ENCODE results near the gene PTPRR.
A peak's percentile ranks its signal among the peaks of the same experiment; 100 is the strongest.

The PTPRR gene

DNA sequence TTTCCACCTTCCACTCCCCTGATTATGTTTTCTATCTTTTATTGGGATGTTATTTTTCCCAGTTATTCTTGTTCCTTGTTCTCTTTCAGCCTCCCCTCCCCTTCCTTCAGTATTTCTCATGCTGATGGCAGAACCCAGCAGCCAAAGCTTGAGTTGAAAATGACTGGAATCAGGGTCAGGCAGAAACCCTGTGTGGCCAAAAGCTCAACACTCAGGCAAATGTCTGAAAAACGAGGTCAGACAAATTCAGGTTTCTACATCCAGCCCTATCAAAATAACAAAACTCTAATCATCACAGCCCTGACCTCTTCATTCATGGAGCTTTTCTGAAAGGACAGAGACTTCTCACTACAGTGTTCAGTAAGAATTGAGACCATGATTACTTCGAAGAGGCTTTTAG lies 134.6 kb downstream of the PTPRR start:
- no peak overlapping the region for H2AFZ ChIP-seq (ENCODE audit: insufficient read depth, low read length, poor library complexity)
- H3K79me1 ChIP-seq (ENCODE audit: low read length) = no peaks in the 10 kb centered on the region
- WGBS (ENCODE audit: extremely low coverage, insufficient coverage, insufficient read length) = no CpG with 5 or more reads among the region's 2 CpGs

DNA sequence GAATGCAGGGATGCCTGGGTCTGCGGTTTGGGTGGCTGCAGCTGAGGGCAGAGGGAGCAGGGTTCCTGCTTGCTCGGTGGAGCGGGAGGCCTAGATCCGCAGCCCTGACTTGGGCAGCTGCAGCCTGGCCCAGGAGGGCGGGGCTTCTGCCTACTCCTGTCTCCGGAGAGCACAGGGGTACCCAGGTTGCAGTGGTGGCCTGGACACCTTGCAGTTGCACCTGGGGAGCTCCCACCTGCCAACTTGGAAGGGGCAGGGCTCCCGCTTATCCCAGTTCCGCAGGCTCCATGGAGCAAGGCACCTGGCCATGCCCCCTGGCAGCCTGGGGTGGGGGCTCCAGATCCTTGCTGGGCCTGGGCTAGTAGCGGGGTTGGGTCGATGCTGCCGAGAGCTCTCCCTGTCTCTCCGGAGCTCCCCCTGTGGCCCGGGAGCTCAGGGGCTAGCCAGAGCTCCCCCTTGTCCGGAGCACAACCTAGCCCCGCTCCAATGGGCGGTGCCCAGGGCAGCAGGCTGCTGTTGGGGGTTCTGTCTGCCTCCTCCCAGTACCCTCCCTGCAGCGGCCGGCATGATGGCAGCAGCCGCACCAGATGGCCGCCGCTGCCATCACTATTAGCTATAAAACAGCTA lies 136.4 kb downstream of the PTPRR start:
- H2BK120ac ChIP-seq (ENCODE audit: insufficient read depth, low read length, poor library complexity) = no peak overlapping the region

More for the DNA sequence above, 134.6 kb downstream of the PTPRR start:
- Histone ChIP-seq H3K9ac (ENCODE audit: low read length) (no peak overlapping the region), H2BK5ac (ENCODE audit: low read depth, low read length, poor library complexity) (no peak overlapping the region), H3K27me3 (ENCODE audit: insufficient read depth, low read length) (no peaks in the 10 kb centered on the region), H2AK5ac (ENCODE audit: low read length) (no peak overlapping the region), H3K18ac (ENCODE audit: low read length) (no peak overlapping the region), H2BK120ac (ENCODE audit: insufficient read depth, low read length, poor library complexity) (no peak overlapping the region), H3K79me2 (ENCODE audit: control insufficient read depth, insufficient read depth, low read length, poor library complexity) (no peaks in the 10 kb centered on the region), H4K91ac (ENCODE audit: low read depth, low read length) (no peak overlapping the region), H3K4me3 (ENCODE audit: low read depth, low read length) (no peak overlapping the region), H4K8ac (ENCODE audit: low read depth, low read length) (no peak overlapping the region), H3K23ac (ENCODE audit: low read length) (no peak overlapping the region), H4K12ac (ENCODE audit: low read depth, low read length) (no peak overlapping the region), H3K4me2 (ENCODE audit: low read length) (no peak overlapping the region), H3K36me3 (ENCODE audit: control insufficient read depth in 1 of 2, insufficient read depth in 2 of 2, low read length in 2 of 2) (no peaks in the 10 kb centered on the region), H3K14ac (ENCODE audit: low read length) (no peak overlapping the region), H3K4me1 (ENCODE audit: control insufficient read depth in 1 of 2, insufficient read depth in 2 of 2, low read length in 2 of 2) (no peaks in the 10 kb centered on the region), H3K27ac (ENCODE audit: low read depth, low read length) (no peak overlapping the region), H3K4ac (ENCODE audit: low read depth, low read length) (no peak overlapping the region), H3K9me3 (ENCODE audit: insufficient read depth, low read depth, low read length) (peaks cover 4% of the 10 kb centered on the region), H2BK12ac (ENCODE audit: low read length) (no peak overlapping the region)
- DNase-seq = no peak

DNA sequence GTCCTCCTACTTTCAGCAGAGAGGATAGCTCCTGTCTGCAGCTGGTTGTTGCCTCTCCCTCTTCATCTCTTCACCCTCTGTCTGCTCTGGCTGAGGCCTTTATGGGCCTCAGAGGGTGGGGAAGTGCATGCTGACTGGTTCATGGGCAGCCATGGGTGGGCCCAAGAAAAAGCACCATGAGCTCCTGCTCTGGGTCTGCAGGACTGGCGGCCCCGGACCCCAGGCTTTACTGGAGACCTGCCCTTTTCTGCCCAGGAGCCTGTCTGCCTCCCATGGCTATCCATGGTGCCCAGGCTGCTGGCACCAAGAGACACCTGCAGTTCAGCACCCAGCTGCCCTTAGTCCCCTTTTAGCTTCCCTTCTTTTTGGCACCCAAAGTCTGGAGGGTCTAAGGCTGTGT lies 137.1 kb downstream of the PTPRR start:
- Histone ChIP-seq H3K4me3 (ENCODE audit: low read depth, low read length) (no peak overlapping the region), H2BK120ac (ENCODE audit: insufficient read depth, low read length, poor library complexity) (no peak overlapping the region), H2AFZ (ENCODE audit: insufficient read depth, low read length, poor library complexity) (no peak overlapping the region)

More for the DNA sequence above, 136.4 kb downstream of the PTPRR start:
- Histone ChIP-seq H3K79me2 (ENCODE audit: control insufficient read depth, insufficient read depth, low read length, poor library complexity) (no peaks in the 10 kb centered on the region), H2AK5ac (ENCODE audit: low read length) (no peak overlapping the region), H3K4me1 (ENCODE audit: control insufficient read depth in 1 of 2, insufficient read depth in 2 of 2, low read length in 2 of 2) (no peaks in the 10 kb centered on the region), H4K12ac (ENCODE audit: low read depth, low read length) (no peak overlapping the region), H3K4me3 (ENCODE audit: low read depth, low read length) (no peak overlapping the region), H4K8ac (ENCODE audit: low read depth, low read length) (no peak overlapping the region), H2AFZ (ENCODE audit: insufficient read depth, low read length, poor library complexity) (no peak overlapping the region), H3K4ac (ENCODE audit: low read depth, low read length) (no peak overlapping the region), H3K14ac (ENCODE audit: low read length) (no peak overlapping the region), H3K9ac (ENCODE audit: low read length) (no peak overlapping the region), H3K36me3 (ENCODE audit: control insufficient read depth in 1 of 2, insufficient read depth in 2 of 2, low read length in 2 of 2) (no peaks in the 10 kb centered on the region), H3K23ac (ENCODE audit: low read length) (no peak overlapping the region), H3K9me3 (ENCODE audit: insufficient read depth, low read depth, low read length) (peaks cover 4% of the 10 kb centered on the region), H2BK12ac (ENCODE audit: low read length) (no peak overlapping the region), H3K27ac (ENCODE audit: low read depth, low read length) (no peak overlapping the region), H3K18ac (ENCODE audit: low read length) (no peak overlapping the region), H3K27me3 (ENCODE audit: insufficient read depth, low read length) (no peaks in the 10 kb centered on the region), H4K91ac (ENCODE audit: low read depth, low read length) (no peak overlapping the region), H2BK5ac (ENCODE audit: low read depth, low read length, poor library complexity) (no peak overlapping the region), H3K79me1 (ENCODE audit: low read length) (no peaks in the 10 kb centered on the region), H3K4me2 (ENCODE audit: low read length) (no peak overlapping the region)
- WGBS (ENCODE audit: extremely low coverage, insufficient coverage, insufficient read length) = no CpG with 5 or more reads among the region's 21 CpGs
- DNase-seq = no peak

DNA sequence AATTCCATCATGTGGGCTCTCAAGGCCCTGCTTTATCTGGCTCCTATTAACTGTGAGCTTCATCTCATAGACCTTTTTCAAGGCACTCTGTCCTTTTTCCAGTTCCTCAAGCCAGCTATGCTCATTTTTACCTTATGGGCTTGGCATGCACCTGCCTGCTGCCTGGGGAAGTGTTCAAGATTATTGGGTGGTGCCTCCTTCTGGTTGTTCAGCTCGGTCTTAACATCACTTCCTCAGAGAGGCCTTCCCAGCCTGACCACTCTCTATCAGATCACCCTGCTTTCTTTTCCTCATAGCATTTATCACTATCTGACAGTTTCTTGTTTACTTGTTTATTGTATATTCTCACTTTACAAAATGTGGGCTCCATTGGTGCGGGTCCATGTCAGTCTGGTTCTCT lies 141.3 kb downstream of the PTPRR start:
- Histone ChIP-seq H2AFZ (ENCODE audit: insufficient read depth, low read length, poor library complexity) (no peak overlapping the region), H3K4me2 (ENCODE audit: low read length) (no peak overlapping the region), H3K79me2 (ENCODE audit: control insufficient read depth, insufficient read depth, low read length, poor library complexity) (no peaks in the 10 kb centered on the region), H3K36me3 (ENCODE audit: control insufficient read depth in 1 of 2, insufficient read depth in 2 of 2, low read length in 2 of 2) (no peaks in the 10 kb centered on the region), H3K4me3 (ENCODE audit: low read depth, low read length) (no peak overlapping the region), H2BK12ac (ENCODE audit: low read length) (no peak overlapping the region), H3K14ac (ENCODE audit: low read length) (no peak overlapping the region), H3K4me1 (ENCODE audit: control insufficient read depth in 1 of 2, insufficient read depth in 2 of 2, low read length in 2 of 2) (no peaks in the 10 kb centered on the region), H2BK5ac (ENCODE audit: low read depth, low read length, poor library complexity) (no peak overlapping the region), H3K9ac (ENCODE audit: low read length) (no peak overlapping the region), H2BK120ac (ENCODE audit: insufficient read depth, low read length, poor library complexity) (no peak overlapping the region), H3K23ac (ENCODE audit: low read length) (no peak overlapping the region), H3K9me3 (ENCODE audit: insufficient read depth, low read depth, low read length) (peaks cover 2% of the 10 kb centered on the region), H3K27me3 (ENCODE audit: insufficient read depth, low read length) (no peaks in the 10 kb centered on the region), H2AK5ac (ENCODE audit: low read length) (no peak overlapping the region), H4K91ac (ENCODE audit: low read depth, low read length) (peak overlapping the region; percentile 14), H3K27ac (ENCODE audit: low read depth, low read length) (no peak overlapping the region), H3K4ac (ENCODE audit: low read depth, low read length) (no peak overlapping the region), H3K79me1 (ENCODE audit: low read length) (peaks cover 1% of the 10 kb centered on the region), H4K12ac (ENCODE audit: low read depth, low read length) (no peak overlapping the region), H3K18ac (ENCODE audit: low read length) (no peak overlapping the region), H4K8ac (ENCODE audit: low read depth, low read length) (no peak overlapping the region)
- no peak for DNase-seq
- no CpG with 5 or more reads among the region's 2 CpGs for WGBS (ENCODE audit: extremely low coverage, insufficient coverage, insufficient read length)

More for the DNA sequence above, 137.1 kb downstream of the PTPRR start:
- DNase-seq = no peak
- Histone ChIP-seq H2BK12ac (ENCODE audit: low read length) (no peak overlapping the region), H3K79me2 (ENCODE audit: control insufficient read depth, insufficient read depth, low read length, poor library complexity) (no peaks in the 10 kb centered on the region), H3K18ac (ENCODE audit: low read length) (no peak overlapping the region), H3K27me3 (ENCODE audit: insufficient read depth, low read length) (no peaks in the 10 kb centered on the region), H2BK5ac (ENCODE audit: low read depth, low read length, poor library complexity) (no peak overlapping the region), H3K4me2 (ENCODE audit: low read length) (no peak overlapping the region), H4K12ac (ENCODE audit: low read depth, low read length) (no peak overlapping the region), H3K9ac (ENCODE audit: low read length) (no peak overlapping the region), H4K91ac (ENCODE audit: low read depth, low read length) (no peak overlapping the region), H3K4me1 (ENCODE audit: control insufficient read depth in 1 of 2, insufficient read depth in 2 of 2, low read length in 2 of 2) (no peaks in the 10 kb centered on the region), H3K9me3 (ENCODE audit: insufficient read depth, low read depth, low read length) (peaks cover 4% of the 10 kb centered on the region), H3K14ac (ENCODE audit: low read length) (no peak overlapping the region), H4K8ac (ENCODE audit: low read depth, low read length) (no peak overlapping the region), H3K27ac (ENCODE audit: low read depth, low read length) (no peak overlapping the region), H3K4ac (ENCODE audit: low read depth, low read length) (no peak overlapping the region), H2AK5ac (ENCODE audit: low read length) (no peak overlapping the region), H3K36me3 (ENCODE audit: control insufficient read depth in 1 of 2, insufficient read depth in 2 of 2, low read length in 2 of 2) (no peaks in the 10 kb centered on the region), H3K23ac (ENCODE audit: low read length) (no peak overlapping the region), H3K79me1 (ENCODE audit: low read length) (no peaks in the 10 kb centered on the region)
- WGBS (ENCODE audit: extremely low coverage, insufficient coverage, insufficient read length) = no CpG with 5 or more reads among the region's 2 CpGs
